ENCODE results near the gene BCAS4. TPM values are rescaled to one million over a fixed set of nuclear protein-coding genes. Genes with fewer than 3 reads are reported as not detected.
"Not testable (repeated sequence)": the region's sequence is repeated elsewhere in the genome, so short reads cannot be mapped to it uniquely, and the experiment has no call there.

The BCAS4 gene
- total and polyA plus RNA-seq, 5 donors from 2014 or later: 8.0 to 17.6 (median 14.0) TPM

DNA sequence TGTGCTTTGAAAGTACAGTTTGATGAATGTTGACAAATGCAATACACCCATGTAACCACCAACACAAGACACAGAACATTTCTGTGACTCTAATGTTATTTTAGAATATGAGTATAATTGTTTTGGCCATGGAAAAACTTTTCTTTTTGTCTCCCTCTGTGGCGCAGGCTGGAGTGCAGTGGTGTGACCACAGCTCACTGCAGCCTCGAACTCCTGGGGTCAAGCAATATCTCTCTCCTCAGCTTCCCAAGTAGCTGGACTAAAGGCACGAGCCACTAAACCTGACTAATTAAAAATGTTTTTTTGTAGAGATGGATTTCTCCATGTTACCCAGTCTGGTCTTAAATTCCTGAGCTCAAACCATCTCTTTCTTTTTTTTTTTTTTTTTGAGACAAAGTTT is 20.3 kb upstream of the BCAS4 start:
- H3K27me3 Mint-ChIP-seq: no peaks in the 10 kb centered on the region
- H3K27me3 ChIP-seq (ENCODE audit: control insufficient read depth, insufficient read depth, low read length): no peaks in the 10 kb centered on the region
- no peak overlapping the region for H3K27ac Mint-ChIP-seq
- H3K9me3 Mint-ChIP-seq: no peaks in the 10 kb centered on the region
- H3K9me3 ChIP-seq (ENCODE audit: control insufficient read depth in 2 of 2, low read length in 2 of 2): no peaks in the 10 kb centered on the region
- no peak overlapping the region for H3K27ac ChIP-seq (ENCODE audit: insufficient read depth, low read length, poor library complexity, severe bottlenecking)
- H3K36me3 Mint-ChIP-seq: no peaks in the 10 kb centered on the region
- ATAC-seq (ENCODE audit: low read depth in 2 of 2): no peak
- no peaks in the 10 kb centered on the region for H3K4me1 Mint-ChIP-seq
- DNase-seq: no peak
- no peak overlapping the region for H3K4me3 Mint-ChIP-seq
- H3K36me3 ChIP-seq (ENCODE audit: control insufficient read depth, insufficient read depth, low read length): no peaks in the 10 kb centered on the region
- H3K4me3 ChIP-seq (ENCODE audit: low read depth, low read length): no peak overlapping the region
- no peaks in the 10 kb centered on the region for H3K4me1 ChIP-seq (ENCODE audit: control insufficient read depth, insufficient read depth, low read length, poor library complexity, severe bottlenecking)

DNA sequence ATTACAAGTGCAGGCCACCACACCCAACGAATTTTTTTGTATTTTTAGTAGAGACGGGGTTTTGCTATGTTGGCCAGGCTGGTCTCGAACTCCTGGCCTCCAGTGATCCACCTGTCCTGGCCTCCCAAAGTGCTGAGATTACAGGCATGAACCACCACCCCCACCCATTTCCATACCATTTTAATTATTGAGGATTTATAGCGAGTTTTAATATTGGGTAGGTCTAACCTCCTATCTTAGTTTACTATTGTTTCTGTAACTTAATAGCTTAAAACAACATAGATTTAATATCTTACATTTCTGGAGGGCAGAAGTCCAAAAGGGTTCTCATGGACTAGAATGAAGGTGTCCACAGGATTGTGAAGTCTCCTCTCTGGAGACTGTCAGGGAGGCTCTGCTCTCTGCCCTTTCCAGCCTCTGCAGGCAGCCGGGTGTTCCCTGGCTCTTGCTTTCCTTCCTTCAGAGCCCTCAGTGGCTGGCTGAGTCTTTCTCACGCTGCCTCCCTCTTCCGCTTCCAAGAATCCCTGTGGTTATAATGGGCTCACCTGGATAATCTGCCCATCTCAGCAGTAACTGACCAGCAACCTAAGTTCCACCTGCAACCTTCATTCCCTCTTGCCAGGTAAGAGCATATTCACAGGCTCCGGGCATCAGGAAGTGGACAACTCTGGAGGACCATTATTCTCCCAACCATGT is 18.6 kb upstream of the BCAS4 start:
- Mint-ChIP-seq H3K4me1 (no peaks in the 10 kb centered on the region), H3K27me3 (peaks cover 5% of the 10 kb centered on the region)

DNA sequence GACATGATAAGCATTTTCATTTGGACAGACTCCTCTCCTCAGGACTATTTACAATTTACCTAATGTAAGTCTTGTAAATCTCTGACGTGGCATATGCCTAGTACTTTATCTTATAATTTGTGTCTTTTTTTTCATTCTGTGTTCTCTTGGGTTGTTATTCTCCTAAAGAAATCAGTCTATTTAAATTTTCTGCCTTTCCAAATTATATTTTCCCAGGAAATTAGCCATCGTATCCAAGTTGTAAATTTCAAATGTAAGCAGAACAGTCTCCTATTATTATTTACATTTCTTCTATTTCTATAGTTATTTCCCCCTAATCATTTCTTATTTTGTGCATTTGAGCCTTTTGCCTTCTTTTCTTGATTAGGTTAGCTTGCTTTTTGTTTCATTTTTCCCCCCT is 17.5 kb upstream of the BCAS4 start:
- Mint-ChIP-seq H3K4me3 (no peak overlapping the region), H3K27me3 (peaks cover 11% of the 10 kb centered on the region), H3K36me3 (no peaks in the 10 kb centered on the region), H3K27ac (no peak overlapping the region), H3K4me1 (no peaks in the 10 kb centered on the region), H3K9me3 (no peaks in the 10 kb centered on the region)
- Histone ChIP-seq H3K9me3 (ENCODE audit: control insufficient read depth in 2 of 2, low read length in 2 of 2) (no peaks in the 10 kb centered on the region), H3K4me3 (ENCODE audit: low read depth, low read length) (no peak overlapping the region), H3K4me1 (ENCODE audit: control insufficient read depth, insufficient read depth, low read length, poor library complexity, severe bottlenecking) (no peaks in the 10 kb centered on the region), H3K27me3 (ENCODE audit: control insufficient read depth, insufficient read depth, low read length) (no peaks in the 10 kb centered on the region), H3K27ac (ENCODE audit: insufficient read depth, low read length, poor library complexity, severe bottlenecking) (no peak overlapping the region), H3K36me3 (ENCODE audit: control insufficient read depth, insufficient read depth, low read length) (no peaks in the 10 kb centered on the region)
- DNase-seq: no peak
- ATAC-seq (ENCODE audit: low read depth in 2 of 2): no peak

More for the DNA sequence above, 18.6 kb upstream of the BCAS4 start:
- Mint-ChIP-seq H3K4me3 (no peak overlapping the region), H3K9me3 (no peaks in the 10 kb centered on the region), H3K36me3 (no peaks in the 10 kb centered on the region), H3K27ac (no peak overlapping the region)
- H3K36me3 ChIP-seq (ENCODE audit: control insufficient read depth, insufficient read depth, low read length): no peaks in the 10 kb centered on the region
- H3K4me3 ChIP-seq (ENCODE audit: low read depth, low read length): no peak overlapping the region
- no peaks in the 10 kb centered on the region for H3K27me3 ChIP-seq (ENCODE audit: control insufficient read depth, insufficient read depth, low read length)
- no peaks in the 10 kb centered on the region for H3K4me1 ChIP-seq (ENCODE audit: control insufficient read depth, insufficient read depth, low read length, poor library complexity, severe bottlenecking)
- H3K27ac ChIP-seq (ENCODE audit: insufficient read depth, low read length, poor library complexity, severe bottlenecking): no peak overlapping the region
- ATAC-seq (ENCODE audit: low read depth in 2 of 2): no peak
- no peaks in the 10 kb centered on the region for H3K9me3 ChIP-seq (ENCODE audit: control insufficient read depth in 2 of 2, low read length in 2 of 2)
- no peak for DNase-seq

DNA sequence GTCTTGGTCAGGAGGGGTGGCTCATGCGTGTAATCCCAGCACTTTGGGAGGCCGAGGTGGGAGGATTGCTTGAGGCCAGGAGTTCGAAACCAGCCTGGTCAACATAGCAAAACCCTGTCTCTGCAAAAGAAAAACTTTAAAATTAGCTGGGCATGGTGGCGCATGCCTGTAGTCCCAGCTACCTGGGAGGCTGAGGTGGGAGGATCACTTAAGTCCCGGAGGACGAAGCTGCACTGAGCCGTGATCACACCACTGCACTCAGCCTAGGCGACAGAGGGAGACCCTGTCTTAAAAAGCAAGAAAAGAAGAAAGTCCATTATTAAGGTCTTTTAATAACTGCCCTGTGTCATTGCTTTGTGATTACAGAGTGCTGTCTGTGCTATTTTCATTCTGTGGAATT is 15.9 kb upstream of the BCAS4 start:
- not testable (repeated sequence) for H3K36me3 ChIP-seq (ENCODE audit: control insufficient read depth, insufficient read depth, low read length); H3K36me3 Mint-ChIP-seq; H3K4me3 ChIP-seq (ENCODE audit: low read depth, low read length); DNase-seq; H3K27me3 ChIP-seq (ENCODE audit: control insufficient read depth, insufficient read depth, low read length); H3K4me1 ChIP-seq (ENCODE audit: control insufficient read depth, insufficient read depth, low read length, poor library complexity, severe bottlenecking); H3K9me3 Mint-ChIP-seq; H3K9me3 ChIP-seq (ENCODE audit: control insufficient read depth in 2 of 2, low read length in 2 of 2); H3K4me1 Mint-ChIP-seq; H3K27ac ChIP-seq (ENCODE audit: insufficient read depth, low read length, poor library complexity, severe bottlenecking); H3K27ac Mint-ChIP-seq; ATAC-seq (ENCODE audit: low read depth in 2 of 2); H3K4me3 Mint-ChIP-seq
- peaks cover 11% of the 10 kb centered on the region for H3K27me3 Mint-ChIP-seq

DNA sequence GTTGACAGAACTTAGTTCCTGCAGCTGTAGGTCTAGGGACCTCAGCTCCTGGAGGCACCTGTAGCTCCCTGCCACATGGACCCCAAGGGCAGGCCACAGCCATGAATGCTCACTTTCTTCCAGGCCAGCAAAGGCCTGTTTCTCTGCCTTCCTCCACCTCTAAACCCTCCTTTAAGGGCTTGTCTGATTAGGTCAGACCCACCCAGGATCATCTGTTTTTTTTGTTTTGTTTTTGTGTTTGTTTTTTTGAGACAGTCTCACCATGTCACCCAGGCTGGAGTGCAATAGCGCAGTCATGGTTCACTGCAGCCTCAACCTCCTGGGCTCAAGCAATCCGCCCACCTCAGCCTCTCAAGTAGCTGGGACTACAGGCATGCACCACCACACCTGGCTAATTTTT is 11.5 kb upstream of the BCAS4 start:
- peaks cover 16% of the 10 kb centered on the region for H3K27me3 Mint-ChIP-seq
- DNase-seq: no peak
- Histone ChIP-seq H3K27ac (ENCODE audit: insufficient read depth, low read length, poor library complexity, severe bottlenecking) (no peak overlapping the region), H3K4me3 (ENCODE audit: low read depth, low read length) (no peak overlapping the region), H3K36me3 (ENCODE audit: control insufficient read depth, insufficient read depth, low read length) (no peaks in the 10 kb centered on the region), H3K4me1 (ENCODE audit: control insufficient read depth, insufficient read depth, low read length, poor library complexity, severe bottlenecking) (no peaks in the 10 kb centered on the region), H3K27me3 (ENCODE audit: control insufficient read depth, insufficient read depth, low read length) (no peaks in the 10 kb centered on the region), H3K9me3 (ENCODE audit: control insufficient read depth in 2 of 2, low read length in 2 of 2) (no peaks in the 10 kb centered on the region)
- no peak overlapping the region for H3K4me3 Mint-ChIP-seq
- no peak overlapping the region for H3K27ac Mint-ChIP-seq
- no peaks in the 10 kb centered on the region for H3K36me3 Mint-ChIP-seq
- no peaks in the 10 kb centered on the region for H3K9me3 Mint-ChIP-seq
- ATAC-seq (ENCODE audit: low read depth in 2 of 2): no peak
- H3K4me1 Mint-ChIP-seq: no peaks in the 10 kb centered on the region

DNA sequence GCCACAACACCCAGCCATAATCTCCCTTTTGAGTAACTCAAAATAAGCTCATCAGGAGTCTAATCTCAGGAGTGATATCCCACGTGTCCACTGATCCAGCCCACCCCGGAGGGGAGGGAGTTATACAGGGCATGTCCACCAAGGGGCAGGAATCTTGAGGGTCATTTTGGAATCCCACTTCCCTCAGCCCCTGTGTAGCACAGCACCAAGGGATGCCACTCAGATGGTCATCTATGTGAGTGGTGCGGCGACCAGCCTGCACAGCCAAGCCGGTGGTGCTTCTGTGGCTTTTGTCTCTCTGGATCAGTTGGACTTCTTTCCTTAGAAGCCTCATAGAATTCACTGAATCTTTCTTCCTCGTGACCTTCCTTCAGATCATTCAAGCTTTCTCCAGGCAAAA is 11.0 kb upstream of the BCAS4 start:
- Mint-ChIP-seq H3K4me1 (no peaks in the 10 kb centered on the region), H3K4me3 (no peak overlapping the region)

DNA sequence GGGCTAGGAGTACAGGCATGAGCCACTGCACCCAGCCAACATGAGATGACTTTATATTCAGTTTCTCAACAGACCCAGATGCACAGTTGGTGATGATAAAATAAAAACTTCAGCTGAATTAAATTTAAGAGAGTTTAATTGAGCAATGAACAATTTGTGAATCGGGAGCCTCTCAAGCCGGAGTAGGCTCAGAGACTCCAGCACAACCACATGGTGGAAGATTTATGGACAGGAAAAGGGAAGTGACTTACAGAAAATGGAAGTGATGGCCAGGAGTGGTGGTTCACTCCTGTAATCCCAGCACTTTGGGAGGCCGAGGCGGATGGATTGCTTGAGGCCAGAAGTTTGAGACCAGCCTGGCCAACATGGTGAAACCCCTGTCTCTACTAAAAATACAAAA is 10.4 kb upstream of the BCAS4 start:
- Histone ChIP-seq H3K36me3 (ENCODE audit: control insufficient read depth, insufficient read depth, low read length) (no peaks in the 10 kb centered on the region), H3K27me3 (ENCODE audit: control insufficient read depth, insufficient read depth, low read length) (no peaks in the 10 kb centered on the region), H3K4me3 (ENCODE audit: low read depth, low read length) (no peak overlapping the region), H3K27ac (ENCODE audit: insufficient read depth, low read length, poor library complexity, severe bottlenecking) (no peak overlapping the region), H3K4me1 (ENCODE audit: control insufficient read depth, insufficient read depth, low read length, poor library complexity, severe bottlenecking) (no peaks in the 10 kb centered on the region), H3K9me3 (ENCODE audit: control insufficient read depth in 2 of 2, low read length in 2 of 2) (no peaks in the 10 kb centered on the region)
- DNase-seq (no peak), ATAC-seq (ENCODE audit: low read depth in 2 of 2) (no peak)
- H3K27me3 Mint-ChIP-seq: peaks cover 16% of the 10 kb centered on the region
- H3K36me3 Mint-ChIP-seq: no peaks in the 10 kb centered on the region
- no peaks in the 10 kb centered on the region for H3K9me3 Mint-ChIP-seq
- H3K4me1 Mint-ChIP-seq: no peaks in the 10 kb centered on the region
- H3K27ac Mint-ChIP-seq: no peak overlapping the region
- H3K4me3 Mint-ChIP-seq: no peak overlapping the region

More for the DNA sequence above, 11.0 kb upstream of the BCAS4 start:
- no peaks in the 10 kb centered on the region for H3K27me3 ChIP-seq (ENCODE audit: control insufficient read depth, insufficient read depth, low read length)
- no peak overlapping the region for H3K27ac ChIP-seq (ENCODE audit: insufficient read depth, low read length, poor library complexity, severe bottlenecking)
- H3K9me3 ChIP-seq (ENCODE audit: control insufficient read depth in 2 of 2, low read length in 2 of 2): no peaks in the 10 kb centered on the region
- H3K4me3 ChIP-seq (ENCODE audit: low read depth, low read length): no peak overlapping the region
- Mint-ChIP-seq H3K36me3 (no peaks in the 10 kb centered on the region), H3K9me3 (no peaks in the 10 kb centered on the region), H3K27me3 (peaks cover 16% of the 10 kb centered on the region), H3K27ac (no peak overlapping the region)
- H3K4me1 ChIP-seq (ENCODE audit: control insufficient read depth, insufficient read depth, low read length, poor library complexity, severe bottlenecking): no peaks in the 10 kb centered on the region
- H3K36me3 ChIP-seq (ENCODE audit: control insufficient read depth, insufficient read depth, low read length): no peaks in the 10 kb centered on the region
- DNase-seq: no peak
- ATAC-seq (ENCODE audit: low read depth in 2 of 2): no peak

DNA sequence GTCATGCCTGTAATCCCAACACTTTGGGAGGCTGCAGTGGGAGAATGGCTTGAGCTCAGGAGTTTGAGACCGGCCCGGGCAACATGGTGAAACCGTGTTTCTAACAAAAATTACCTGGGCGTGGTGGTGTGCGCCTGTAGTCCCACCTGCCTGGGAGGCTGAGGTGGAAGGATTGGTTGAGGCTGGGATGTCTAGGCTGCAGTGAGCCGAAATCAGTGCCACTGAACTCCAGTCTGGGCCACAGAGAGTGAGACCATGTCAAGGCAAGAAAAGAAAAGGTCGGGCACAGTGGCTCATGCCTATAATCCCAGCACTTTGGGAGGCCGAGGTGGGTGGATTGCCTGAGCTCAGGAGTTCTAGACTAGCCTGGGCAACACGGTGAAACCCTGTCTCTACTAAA is 8.2 kb upstream of the BCAS4 start:
- H3K4me3 ChIP-seq (ENCODE audit: low read depth, low read length): no peak overlapping the region
- peaks cover 8% of the 10 kb centered on the region for H3K27me3 Mint-ChIP-seq
- peaks cover 8% of the 10 kb centered on the region for H3K4me1 ChIP-seq (ENCODE audit: control insufficient read depth, insufficient read depth, low read length, poor library complexity, severe bottlenecking)
- no peak overlapping the region for H3K4me3 Mint-ChIP-seq
- H3K9me3 ChIP-seq (ENCODE audit: control insufficient read depth in 2 of 2, low read length in 2 of 2): no peaks in the 10 kb centered on the region
- H3K27ac Mint-ChIP-seq: peak overlapping the region in 1 of 3 donors; percentile 31
- H3K36me3 ChIP-seq (ENCODE audit: control insufficient read depth, insufficient read depth, low read length): no peaks in the 10 kb centered on the region
- ATAC-seq (ENCODE audit: low read depth in 2 of 2): no peak
- no peaks in the 10 kb centered on the region for H3K9me3 Mint-ChIP-seq
- H3K4me1 Mint-ChIP-seq: peaks cover 0 to 11% (median 0%) of the 10 kb centered on the region in 4 donors
- no peak for DNase-seq
- no peak overlapping the region for H3K27ac ChIP-seq (ENCODE audit: insufficient read depth, low read length, poor library complexity, severe bottlenecking)
- no peaks in the 10 kb centered on the region for H3K36me3 Mint-ChIP-seq
- no peaks in the 10 kb centered on the region for H3K27me3 ChIP-seq (ENCODE audit: control insufficient read depth, insufficient read depth, low read length)
